Astrocyte of the spinal cord (primary cell): ENCODE data around the gene FBXL15.

ENCODE experiments used
- DNase-seq: peaks from one replicate; pipeline ENCODE4 v3.0.0; 2011; ENCODE audit warnings: low read depth, low spot score
- H3K4me3 ChIP-seq: 2 replicates; pipeline ENCODE4 v1.5.1; 2011; ENCODE audit warnings: low read depth, mild to moderate bottlenecking, low read length, moderate library complexity
- CTCF ChIP-seq: IDR thresholded peaks from 2 replicates; pipeline ENCODE4 v1.5.1; 2012; ENCODE audit warnings: low read depth, mild to moderate bottlenecking, low read length, inconsistent platforms
- in situ Hi-C: cut with HindIII; loops from 2 replicates; pipeline ENCODE4 v1.10.0; 2017; ENCODE audit warnings: low sequenced_read_pairs

Gene FBXL15

GRCh38 chr10:102397222-102398171 lies 23.1 kb upstream of the FBXL15 start:
- no peak for DNase-seq

GRCh38 chr10:102398172-102399020 lies 22.2 kb upstream of the FBXL15 start:
- DNase-seq: no peak
- in situ Hi-C loops: no loop called here
- no peak for TF ChIP-seq CTCF
- no peak overlapping the region for H3K4me3 ChIP-seq

More at GRCh38 chr10:102397222-102398171, 23.1 kb upstream of the FBXL15 start:
- no peak overlapping the region for H3K4me3 ChIP-seq
- TF ChIP-seq CTCF: no peak
- in situ Hi-C loops: no loop called here

- H3K4me3 ChIP-seq: peak overlapping the region; percentile 42
- peak; percentile 81 for TF ChIP-seq CTCF
- DNase-seq: peak; percentile 85
- in situ Hi-C loops: no loop called here
Observed at GRCh38 chr10:102399217-102400021, 21.2 kb upstream of the FBXL15 start.

- in situ Hi-C loops: no loop called here
- TF ChIP-seq CTCF: no peak
- no peak overlapping the region for H3K4me3 ChIP-seq
- DNase-seq: no peak
Observed at GRCh38 chr10:102400076-102400475, 20.6 kb upstream of the FBXL15 start.

GRCh38 chr10:102400598-102401341 lies 19.9 kb upstream of the FBXL15 start:
- in situ Hi-C loops: no loop called here
- no peak for DNase-seq
- TF ChIP-seq CTCF: no peak
- H3K4me3 ChIP-seq: no peak overlapping the region

- TF ChIP-seq CTCF: no peak
- no peak overlapping the region for H3K4me3 ChIP-seq
- DNase-seq: no peak
- in situ Hi-C loops: no loop called here
Observed at GRCh38 chr10:102401342-102401654, 19.3 kb upstream of the FBXL15 start.
